Activated CD4-positive, CD25-positive, alpha-beta regulatory T cell treated with anti-CD3 and anti-CD28 coated beads, Interleukin-2, amount 50 U/mL, for 24 hours (primary cell): ENCODE measurements around the gene ARHGEF25.
A peak's percentile ranks its signal among the peaks of the same experiment; 100 is the strongest.
"Not testable (repeated sequence)": the region's sequence is repeated elsewhere in the genome, so short reads cannot be mapped to it uniquely, and the experiment has no call there.

Source experiments
- ATAC-seq, 2 donors: fragments of 150-1000 bp; cut with Tn5 transposase; one replicate each; pipeline ENCODE4 v1.10.0; 2021; ENCODE audit warnings: mild to moderate bottlenecking in 1 of 2, moderate library complexity in 1 of 2

The ARHGEF25 gene

GRCh38 chr12:57586128-57586527, 25.1 kb upstream of the ARHGEF25 start:
- ATAC-seq: no peak

- ATAC-seq: no peak
These were observed 24.3 kb upstream of the ARHGEF25 start for GRCh38 chr12:57586832-57587429.

- not testable (repeated sequence) for ATAC-seq
These were observed 22.2 kb upstream of the ARHGEF25 start for GRCh38 chr12:57588951-57589610.

- no peak for ATAC-seq
These were observed 20.8 kb upstream of the ARHGEF25 start for GRCh38 chr12:57590479-57590863.

- ATAC-seq: peak; percentile 93 to 96
These were observed 20.1 kb upstream of the ARHGEF25 start, which contains the start of gene PIP4K2C for GRCh38 chr12:57590864-57591781. Gene PIP4K2C (plus strand): TSS chr12:57591192. CDS start chr12:57591290, 98 bp downstream.

DNA sequence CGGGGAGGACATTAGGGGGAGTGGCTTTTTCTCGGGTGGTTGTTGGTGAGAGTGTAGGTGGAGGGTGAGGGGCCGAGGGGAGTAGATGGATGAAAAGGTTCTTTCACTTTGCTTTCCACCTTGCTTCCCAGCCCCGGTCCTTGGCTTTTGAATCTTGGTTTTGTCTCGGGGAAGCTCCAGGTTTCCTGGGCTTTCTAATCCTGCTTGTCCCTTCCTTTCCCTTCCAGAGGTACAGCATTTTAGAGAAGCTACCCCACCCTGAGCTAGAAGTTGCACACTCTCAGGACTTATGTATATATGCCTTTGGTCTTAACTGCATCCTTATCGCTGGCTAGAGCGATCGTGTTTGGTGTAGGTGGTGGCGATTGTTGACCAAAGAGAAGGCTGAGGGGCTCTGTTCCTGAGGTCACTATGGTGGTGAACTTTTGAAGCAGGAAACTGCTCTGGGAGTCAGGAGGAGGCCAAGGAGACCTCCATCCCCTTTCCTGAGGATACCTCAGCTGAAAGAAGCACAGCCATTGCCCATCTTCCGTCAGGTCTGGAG, 19.4 kb upstream of the ARHGEF25 start:
- ATAC-seq: no peak

DNA sequence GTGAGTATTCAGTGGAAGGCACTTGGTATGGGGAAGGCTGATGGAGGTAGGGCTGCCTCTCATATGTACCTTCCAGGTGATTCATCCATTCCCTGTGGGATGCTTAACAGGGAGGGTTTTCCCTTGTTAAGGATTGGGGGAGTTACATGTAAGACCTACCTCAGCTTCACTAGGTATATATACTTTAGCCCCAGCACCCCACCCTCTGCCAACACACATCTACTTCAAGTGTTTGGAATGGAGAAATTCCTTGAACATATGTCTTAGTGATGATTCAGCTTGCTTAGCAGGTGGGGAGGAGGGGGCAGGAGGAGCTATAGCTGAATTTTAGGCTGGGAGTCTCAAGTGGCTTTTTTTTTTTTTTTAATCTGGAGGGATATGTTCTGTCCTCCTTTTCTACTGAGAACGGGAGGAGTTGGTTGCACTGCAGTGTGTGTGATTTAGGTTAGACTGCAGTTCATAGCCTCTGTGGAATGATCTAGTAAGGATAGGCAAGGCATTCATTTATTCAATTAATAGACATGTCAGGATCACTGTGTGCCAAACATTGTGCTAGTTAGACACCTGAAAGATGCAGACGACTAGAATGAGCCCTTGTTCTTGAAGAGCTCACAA, 18.6 kb upstream of the ARHGEF25 start:
- ATAC-seq: no peak

DNA sequence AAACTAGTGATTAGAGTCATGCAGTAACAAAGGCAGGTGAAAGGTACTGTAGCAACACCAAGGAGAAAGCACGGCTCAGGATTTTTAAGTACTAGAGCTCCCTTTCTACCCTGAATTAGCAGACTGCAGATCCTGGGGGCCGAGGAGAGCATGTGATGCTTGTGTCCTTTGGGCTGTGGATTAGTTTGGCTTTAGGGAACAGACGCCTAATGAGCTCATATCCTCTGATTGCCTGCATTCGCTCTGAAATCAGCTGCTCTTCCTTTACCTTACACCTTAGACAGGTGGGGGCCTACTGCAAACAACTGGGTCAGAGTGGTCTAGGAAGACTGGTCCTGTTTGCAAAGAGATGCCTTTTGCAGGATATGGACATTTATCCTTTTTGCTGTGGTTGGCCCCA, 18.0 kb upstream of the ARHGEF25 start:
- no peak for ATAC-seq

DNA sequence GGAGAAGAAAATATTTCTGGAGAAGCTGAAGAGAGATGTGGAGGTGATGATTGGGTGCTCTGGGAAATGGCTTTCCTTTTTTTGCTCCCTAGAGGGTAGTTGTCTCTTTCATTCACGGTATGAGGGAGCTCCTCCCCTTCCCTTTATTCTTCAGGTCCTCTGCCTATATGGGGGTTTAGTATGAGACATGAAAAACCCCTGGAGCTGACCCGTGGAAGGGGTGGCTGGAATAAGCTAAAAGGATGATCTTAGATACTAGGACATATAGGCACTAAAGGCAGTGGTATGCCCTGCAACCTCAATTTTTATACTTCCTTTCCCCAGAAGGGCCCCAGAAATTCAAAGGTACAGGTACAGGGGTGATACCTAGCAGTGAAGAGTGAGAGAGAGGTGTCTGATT, 10.8 kb upstream of the ARHGEF25 start:
- ATAC-seq: no peak

GRCh38 chr12:57602544-57602943, 8.7 kb upstream of the ARHGEF25 start:
- ATAC-seq: no peak

- no peak for ATAC-seq
These were observed 7.9 kb upstream of the ARHGEF25 start for GRCh38 chr12:57603324-57603723.

- ATAC-seq: no peak
These were observed 7.3 kb upstream of the ARHGEF25 start for GRCh38 chr12:57603815-57604453.

DNA sequence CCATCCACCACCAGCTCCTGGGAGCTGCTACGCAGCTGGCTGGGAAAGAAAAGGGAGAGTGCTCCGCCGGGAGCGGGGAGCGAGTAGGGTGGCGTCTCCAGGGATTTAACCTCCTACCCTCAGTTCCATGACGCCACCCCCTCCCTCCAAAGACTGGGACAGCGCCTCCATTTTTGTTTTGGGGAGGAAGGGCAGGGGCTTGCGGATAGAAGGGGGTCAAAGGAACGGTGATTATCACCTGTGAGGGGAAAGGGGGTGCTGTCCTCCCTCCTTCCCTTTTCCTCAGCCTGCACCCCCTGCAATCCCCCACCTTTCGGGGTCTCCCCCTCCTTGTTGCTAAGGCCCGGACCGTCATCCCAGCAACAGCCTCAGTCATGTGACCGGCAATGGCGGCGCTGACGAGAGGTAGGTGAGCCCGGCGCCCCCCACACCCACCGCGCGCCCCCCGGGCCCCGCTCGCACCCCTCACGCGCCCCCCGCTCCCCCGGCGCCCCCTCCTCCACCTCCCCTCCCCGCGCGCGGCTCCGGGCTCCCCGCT, 6.7 kb upstream of the ARHGEF25 start, which contains the start of gene DTX3:
Gene DTX3 (plus strand): TSS at position 371 of the 538 bp plus-strand sequence. CDS start 1,694 bp downstream, outside the sequence.
- peak; percentile 60 to 68 for ATAC-seq

GRCh38 chr12:57604992-57605810, 6.0 kb upstream of the ARHGEF25 start:
- peak; percentile 41 to 47 for ATAC-seq

DNA sequence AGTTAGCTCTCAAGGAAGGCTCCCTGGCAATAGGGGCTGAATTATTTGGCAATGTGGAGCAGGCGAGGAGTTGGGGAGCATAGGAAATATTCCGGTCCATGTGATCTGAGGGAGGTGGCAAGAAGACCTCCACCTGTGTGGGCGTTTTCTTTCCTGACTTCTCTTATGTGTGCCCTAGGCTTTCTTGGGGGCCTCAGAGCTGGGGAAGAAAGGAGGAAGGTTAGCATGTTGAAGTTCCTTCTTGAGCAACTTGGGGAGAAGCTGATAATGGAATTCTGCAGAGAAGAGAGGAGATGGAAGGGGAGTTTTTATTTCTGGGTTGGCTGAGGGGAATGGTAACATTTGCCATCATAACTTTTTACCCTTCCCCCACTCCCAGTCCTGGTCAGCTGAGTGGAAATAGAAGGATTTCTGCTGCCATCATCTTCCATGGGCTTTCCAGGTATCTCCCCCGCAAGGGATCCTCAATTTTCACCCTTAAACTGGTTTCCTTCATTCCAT, 5.4 kb upstream of the ARHGEF25 start:
- no peak for ATAC-seq

GRCh38 chr12:57606399-57606798, 4.8 kb upstream of the ARHGEF25 start:
- ATAC-seq: no peak

GRCh38 chr12:57606821-57607220, 4.4 kb upstream of the ARHGEF25 start:
- ATAC-seq: no peak

DNA sequence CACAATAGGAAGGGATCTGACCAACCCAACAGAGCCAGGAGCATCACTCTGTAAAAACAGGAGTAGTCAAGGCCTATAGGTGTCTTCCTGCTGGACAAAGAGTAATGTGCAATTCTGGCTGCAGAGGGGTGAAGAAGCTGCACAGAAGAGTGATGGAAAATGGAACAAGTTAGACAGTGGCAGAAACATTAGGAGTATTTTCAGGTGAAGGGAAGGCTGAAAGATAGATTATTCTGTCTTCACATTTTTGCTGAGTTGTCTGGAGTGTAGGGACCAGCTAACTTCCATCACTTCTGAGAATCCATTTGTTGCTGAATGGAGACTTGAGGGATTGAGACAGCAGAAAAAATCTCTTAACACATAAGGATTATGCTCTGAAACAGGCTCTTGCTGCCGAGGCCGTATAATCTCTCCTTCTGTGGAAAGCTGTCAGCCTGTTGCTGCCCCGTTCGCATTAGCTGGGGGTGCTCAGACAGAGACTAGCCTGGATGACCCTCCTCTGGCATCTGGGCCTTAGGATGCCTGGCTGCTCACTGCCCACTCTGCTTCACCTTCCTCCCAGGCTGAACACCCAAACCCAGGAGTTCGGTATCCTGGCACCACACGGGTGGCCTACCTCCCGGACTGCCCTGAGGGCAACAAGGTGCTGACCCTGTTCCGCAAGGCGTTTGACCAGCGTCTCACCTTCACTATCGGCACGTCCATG, 3.1 kb upstream of the ARHGEF25 start:
- no peak for ATAC-seq

- no peak for ATAC-seq
These were observed 2.0 kb upstream of the ARHGEF25 start for GRCh38 chr12:57609101-57609780.
